ENCODE data around the gene RUBCNL. TPM values are rescaled to one million over a fixed set of nuclear protein-coding genes. Genes with fewer than 3 reads are reported as not detected.

The RUBCNL gene
- total and polyA plus RNA-seq, 9 of the 15 experiments (the other 6 are each of a cell fraction or from before 2014, with no cell fraction given), result 0.04 to 0.35 (median 0.12) TPM; not detected in 3

- TF ChIP-seq ZNF592 (IDR thresholded peaks at IDR 0.05) (no peak), HINFP (tag; conservative IDR thresholded peaks at IDR 0.05; ENCODE audit: low read depth) (no peak), ETV5 (CRISPR knock-in tag; IDR thresholded peaks at IDR 0.05; ENCODE audit: low read depth) (no peak), SIRT6 (IDR thresholded peaks at IDR 0.05; ENCODE audit: low read depth, low read length) (no peak)
These were observed 44.5 kb downstream of the RUBCNL start (continued) for GRCh38 chr13:46342538-46342937.

All from K562 (cell line).